SK-N-SH treated with all-trans-retinoic acid at 6 μM for 48 hours (cell line): ENCODE results near the gene SERINC1.

Experiments
- ATAC-seq: fragments of 200-7000 bp; cut with Tn5 transposase; 3 replicates; pipeline ENCODE4 v1.9.1; 2020; ENCODE audit warnings: mild to moderate bottlenecking, moderate library complexity
- ISL1 ChIP-seq: fragments of 250-450 bp; sonication (Bioruptor Pico); IDR thresholded peaks from 2 replicates; pipeline ENCODE4 v2.1.2; 2022; ENCODE audit warnings: mild to moderate bottlenecking, moderate library complexity

The SERINC1 gene

GRCh38 chr6:122393351-122393896 is 78.2 kb downstream of the SERINC1 start:
- TF ChIP-seq ISL1, result no peak
- ATAC-seq, result no peak
